DOHH2 (cell line): ENCODE results near the gene LIF.

Experiments
- CTCF ChIP-seq: fragments of 200-600 bp; sonication (generic); IDR thresholded peaks from one replicate; pipeline ENCODE4 v1.5.1; 2014; ENCODE audit warnings: antibody characterized with exemption, mild to moderate bottlenecking, low read depth, low read length; ENCODE audit not compliant: poor library complexity, severe bottlenecking
- EZH2phosphoT487 ChIP-seq: fragments of 200-600 bp; sonication (generic); IDR thresholded peaks from 2 replicates; pipeline ENCODE4 v1.6.1; 2017; ENCODE audit warnings: borderline replicate concordance, mild to moderate bottlenecking, antibody characterized with exemption, low read length, moderate library complexity, mixed read lengths

- no peak for TF ChIP-seq CTCF
- no peak for TF ChIP-seq EZH2phosphoT487
Observed at GRCh38 chr22:30195245-30196140, 51.1 kb downstream of the LIF start.
